Activated CD8-positive, alpha-beta T cell treated with anti-CD3 and anti-CD28 coated beads, Interleukin-2, amount 10 ng/mL, durations not matched to agents 7 days and 5 days (primary cell): ENCODE results near the gene AADACL4. TPM values are rescaled to one million over a fixed set of nuclear protein-coding genes. Genes with fewer than 3 reads are reported as not detected.
A peak's percentile ranks its signal among the peaks of the same experiment; 100 is the strongest.
"Not testable (repeated sequence)": the region's sequence is repeated elsewhere in the genome, so short reads cannot be mapped to it uniquely, and the experiment has no call there.

Experiments used
- ATAC-seq: fragments of 150-1000 bp; cut with Tn5 transposase; one replicate; pipeline ENCODE4 v1.10.0; 2021; ENCODE audit warnings: moderate library complexity
- CTCF ChIA-PET: fragments of 350-600 bp; sonication (Branson Sonifier 250); formaldehyde crosslinking; loops from one replicate; lab custom pipeline; 2021; ENCODE audit warnings: antibody characterized with exemption; lab: Charles Lee
- POLR2A ChIA-PET: fragments of 350-600 bp; sonication (Branson Sonifier 250); formaldehyde crosslinking; loops from one replicate; lab custom pipeline; 2021; ENCODE audit warnings: antibody characterized with exemption; lab: Charles Lee
- DNase-seq: peaks from one replicate; pipeline ENCODE4 v3.0.0-alpha.2; 2020
- H3K27ac Mint-ChIP-seq: one replicate; pipeline ENCODE4 v1.8.0; 2021; ENCODE audit warnings: mild to moderate bottlenecking, mixed read lengths
- H3K27me3 Mint-ChIP-seq: one replicate; pipeline ENCODE4 v1.8.0; 2021; ENCODE audit warnings: low read depth, mixed read lengths
- H3K36me3 Mint-ChIP-seq: one replicate; pipeline ENCODE4 v1.8.0; 2021; ENCODE audit warnings: low read depth, mixed read lengths
- H3K4me1 Mint-ChIP-seq: one replicate; pipeline ENCODE4 v1.8.0; 2021; ENCODE audit warnings: low read depth, mixed read lengths
- H3K4me3 Mint-ChIP-seq: one replicate; pipeline ENCODE4 v1.8.0; 2021; ENCODE audit warnings: mild to moderate bottlenecking, mixed read lengths
- H3K9me3 Mint-ChIP-seq: one replicate; pipeline ENCODE4 v1.8.0; 2022; ENCODE audit warnings: mixed read lengths; ENCODE audit not compliant: insufficient read depth
- total RNA-seq, 2 experiments: library from RNA; stranded (reverse); gene quantifications; one replicate each; pipeline ENCODE4 v1.2.3, GENCODE V29; 2021

AADACL4 gene
- total RNA-seq, 2 experiments from 2014 or later = not detected

DNA sequence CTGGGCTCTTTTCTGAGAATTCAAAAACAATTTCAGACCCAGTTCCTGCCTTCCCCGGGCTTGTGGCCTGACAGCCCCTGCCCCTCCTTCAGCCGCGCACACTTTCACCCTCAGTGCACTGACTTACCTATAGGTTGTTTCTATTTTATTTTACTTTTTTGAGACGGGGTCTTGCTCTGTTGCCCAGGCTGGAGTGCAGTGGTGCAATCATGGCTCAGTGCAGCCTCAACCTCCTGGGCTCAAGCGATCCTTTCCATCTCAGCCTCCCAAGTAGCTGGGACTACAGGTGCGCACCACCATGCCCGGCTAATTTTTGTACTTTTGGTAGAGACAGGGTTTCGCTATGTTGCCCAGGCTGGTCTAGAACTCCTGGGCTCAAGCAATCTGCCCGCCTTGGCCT is 1.5 kb downstream of the AADACL4 start:
- H3K36me3 Mint-ChIP-seq, ATAC-seq, H3K27ac Mint-ChIP-seq, CTCF ChIA-PET, POLR2A ChIA-PET, H3K27me3 Mint-ChIP-seq, H3K4me3 Mint-ChIP-seq, DNase-seq, H3K4me1 Mint-ChIP-seq: not testable (repeated sequence)
- peaks cover 13% of the 10 kb centered on the region for H3K9me3 Mint-ChIP-seq

DNA sequence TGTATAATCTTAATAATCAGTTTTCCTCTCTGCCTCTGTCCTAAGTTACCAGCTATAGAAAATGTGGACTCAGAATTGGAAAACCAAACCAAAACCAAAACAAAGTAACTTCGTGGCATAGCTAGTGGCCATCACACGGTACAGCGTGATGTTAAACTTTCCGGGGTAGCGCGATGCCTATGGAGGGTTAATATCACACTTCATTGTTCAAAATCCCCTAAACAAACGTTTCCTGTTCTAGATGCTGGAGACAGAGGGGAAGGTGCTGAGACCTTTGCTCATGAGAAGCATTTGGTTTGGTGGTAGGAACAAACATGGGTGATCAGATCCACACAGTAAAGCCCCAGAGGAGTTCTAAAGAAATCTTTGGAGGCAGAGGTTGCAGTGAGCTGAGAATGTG is 4.9 kb downstream of the AADACL4 start:
- Mint-ChIP-seq H3K4me1 (no peaks in the 10 kb centered on the region), H3K27ac (no peak overlapping the region), H3K9me3 (no peaks in the 10 kb centered on the region), H3K27me3 (peaks cover 5% of the 10 kb centered on the region), H3K36me3 (no peaks in the 10 kb centered on the region), H3K4me3 (no peak overlapping the region)
- ChIA-PET POLR2A (no interaction called here), CTCF (interaction anchor here (0.9 to 3.4 kb wide), 3 partner anchors 10 to 373 kb away, joined by 4 to 23 read pairs (median 8); no protein-coding TSS in a partner anchor)
- ATAC-seq (no peak), DNase-seq (no peak)

DNA sequence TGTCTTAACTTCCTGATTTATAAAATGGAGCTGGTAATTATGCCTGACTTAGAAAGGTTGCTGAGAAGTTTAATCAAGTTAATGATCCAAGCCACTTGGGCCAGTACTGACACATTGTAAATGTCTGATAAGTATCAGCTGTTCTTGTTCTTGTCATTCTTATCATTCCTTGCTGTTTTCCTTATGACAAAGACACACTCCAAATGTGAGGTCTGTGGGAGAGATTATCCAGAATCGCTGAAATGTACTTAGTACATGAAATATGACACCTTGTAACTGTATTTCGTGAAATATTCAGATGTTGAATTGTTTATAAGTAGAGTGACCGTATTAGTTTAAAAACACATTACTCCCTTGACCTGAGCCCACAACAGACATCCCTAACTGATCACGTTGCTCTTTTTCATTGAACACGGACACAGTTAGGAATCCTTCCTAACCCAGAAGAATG is 6.1 kb downstream of the AADACL4 start:
- no peaks in the 10 kb centered on the region for H3K9me3 Mint-ChIP-seq
- no peak overlapping the region for H3K27ac Mint-ChIP-seq
- no peaks in the 10 kb centered on the region for H3K36me3 Mint-ChIP-seq
- POLR2A ChIA-PET = no interaction called here
- CTCF ChIA-PET = interaction anchor here (1.7 to 3.4 kb wide), 2 partner anchors 8 to 374 kb away, joined by 8 to 23 read pairs; no protein-coding TSS in a partner anchor
- no peak overlapping the region for H3K4me3 Mint-ChIP-seq
- H3K4me1 Mint-ChIP-seq = no peaks in the 10 kb centered on the region
- DNase-seq (no peak), ATAC-seq (no peak)
- H3K27me3 Mint-ChIP-seq = peaks cover 2% of the 10 kb centered on the region

DNA sequence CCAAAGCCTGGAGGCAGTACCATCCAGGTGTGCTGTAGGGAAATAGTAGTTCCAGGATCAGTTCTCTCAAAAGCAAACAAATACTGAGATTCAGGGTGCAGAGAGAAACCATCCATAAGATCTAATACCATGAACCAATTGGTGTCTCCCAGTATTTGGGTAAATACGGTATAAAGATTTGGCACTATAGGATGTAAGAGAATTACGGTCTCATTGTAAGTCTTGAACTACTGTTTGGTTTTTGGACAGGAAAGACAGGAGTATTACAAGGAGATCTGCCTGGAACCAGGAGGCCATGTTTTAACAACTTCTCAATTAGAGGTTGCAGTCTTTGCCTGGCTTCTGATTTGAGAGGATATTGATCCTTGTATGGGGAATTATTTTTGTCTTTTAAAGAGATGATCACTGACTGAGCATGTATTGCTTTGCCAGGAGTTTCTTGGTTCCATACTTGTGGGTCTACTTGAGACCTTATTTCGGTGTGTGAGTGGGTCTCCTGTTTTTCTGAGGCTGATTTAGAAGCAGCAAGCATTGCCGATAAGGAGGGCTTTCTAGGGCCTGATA is 10.2 kb downstream of the AADACL4 start:
- Mint-ChIP-seq H3K4me3 (no peak overlapping the region), H3K4me1 (peaks cover 11% of the 10 kb centered on the region), H3K9me3 (no peaks in the 10 kb centered on the region), H3K27ac (no peak overlapping the region), H3K36me3 (no peaks in the 10 kb centered on the region), H3K27me3 (peaks cover 7% of the 10 kb centered on the region)
- ATAC-seq = no peak
- CTCF ChIA-PET = no interaction called here
- POLR2A ChIA-PET = no interaction called here
- no peak for DNase-seq

DNA sequence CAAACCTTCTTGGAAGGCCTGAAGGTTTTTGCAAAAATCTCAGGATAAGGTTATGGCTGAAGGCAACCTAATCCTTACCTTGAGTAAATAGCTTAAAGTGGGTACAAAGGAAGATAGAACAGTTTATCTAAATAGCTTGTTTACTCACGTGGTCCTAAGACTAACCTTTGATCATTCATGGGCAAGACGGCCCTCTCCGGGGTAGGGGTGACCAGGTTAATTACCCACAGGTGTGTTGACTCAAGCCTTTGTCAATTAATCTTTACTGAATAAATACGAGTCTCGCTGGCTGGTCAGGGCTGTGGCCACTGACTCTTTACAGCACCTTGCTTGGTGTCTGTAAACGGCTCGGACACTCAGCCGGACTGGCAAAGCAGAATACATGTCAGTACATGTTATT is 10.8 kb downstream of the AADACL4 start:
- Mint-ChIP-seq H3K9me3 (no peaks in the 10 kb centered on the region), H3K4me3 (no peak overlapping the region), H3K27ac (no peak overlapping the region), H3K36me3 (no peaks in the 10 kb centered on the region), H3K4me1 (peaks cover 12% of the 10 kb centered on the region), H3K27me3 (peaks cover 7% of the 10 kb centered on the region)
- ATAC-seq = no peak
- DNase-seq = no peak
- CTCF ChIA-PET = interaction anchor here (0.8 to 7.7 kb wide), 3 partner anchors 36 to 379 kb away, joined by 3 to 121 read pairs (median 3); no protein-coding TSS in a partner anchor
- POLR2A ChIA-PET = interaction anchor here (0.6 kb wide), 1 partner anchor 535 kb away, joined by 3 read pairs; no protein-coding TSS in a partner anchor

DNA sequence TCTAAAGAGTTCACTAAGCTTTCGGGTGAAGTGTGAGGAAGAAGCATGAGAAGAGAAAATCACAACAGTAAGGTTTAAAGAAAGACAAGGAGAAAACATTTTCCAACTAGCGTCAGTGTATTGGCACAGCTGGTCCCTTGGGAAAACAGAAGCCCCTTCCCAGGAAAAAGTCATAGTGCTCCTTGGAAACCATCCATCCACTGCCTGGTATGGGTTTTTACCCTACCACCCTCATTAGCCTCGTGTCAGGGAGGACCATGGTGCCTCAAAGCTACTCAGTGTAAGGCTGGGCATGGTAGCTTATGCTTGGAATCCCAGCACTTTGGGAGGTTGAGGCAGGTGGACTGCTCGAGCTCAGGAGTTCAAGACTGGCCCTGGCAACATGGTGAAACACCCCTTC is 12.7 kb downstream of the AADACL4 start:
- ChIA-PET POLR2A (no interaction called here), CTCF (interaction anchor here (5.6 to 7.7 kb wide), 2 partner anchors 344 to 381 kb away, joined by 89 to 121 read pairs; no protein-coding TSS in a partner anchor)
- peaks cover 5% of the 10 kb centered on the region for H3K27me3 Mint-ChIP-seq
- no peak for DNase-seq
- H3K4me1 Mint-ChIP-seq = peaks cover 12% of the 10 kb centered on the region
- H3K4me3 Mint-ChIP-seq = no peak overlapping the region
- no peak overlapping the region for H3K27ac Mint-ChIP-seq
- no peaks in the 10 kb centered on the region for H3K9me3 Mint-ChIP-seq
- no peak for ATAC-seq
- H3K36me3 Mint-ChIP-seq = no peaks in the 10 kb centered on the region

DNA sequence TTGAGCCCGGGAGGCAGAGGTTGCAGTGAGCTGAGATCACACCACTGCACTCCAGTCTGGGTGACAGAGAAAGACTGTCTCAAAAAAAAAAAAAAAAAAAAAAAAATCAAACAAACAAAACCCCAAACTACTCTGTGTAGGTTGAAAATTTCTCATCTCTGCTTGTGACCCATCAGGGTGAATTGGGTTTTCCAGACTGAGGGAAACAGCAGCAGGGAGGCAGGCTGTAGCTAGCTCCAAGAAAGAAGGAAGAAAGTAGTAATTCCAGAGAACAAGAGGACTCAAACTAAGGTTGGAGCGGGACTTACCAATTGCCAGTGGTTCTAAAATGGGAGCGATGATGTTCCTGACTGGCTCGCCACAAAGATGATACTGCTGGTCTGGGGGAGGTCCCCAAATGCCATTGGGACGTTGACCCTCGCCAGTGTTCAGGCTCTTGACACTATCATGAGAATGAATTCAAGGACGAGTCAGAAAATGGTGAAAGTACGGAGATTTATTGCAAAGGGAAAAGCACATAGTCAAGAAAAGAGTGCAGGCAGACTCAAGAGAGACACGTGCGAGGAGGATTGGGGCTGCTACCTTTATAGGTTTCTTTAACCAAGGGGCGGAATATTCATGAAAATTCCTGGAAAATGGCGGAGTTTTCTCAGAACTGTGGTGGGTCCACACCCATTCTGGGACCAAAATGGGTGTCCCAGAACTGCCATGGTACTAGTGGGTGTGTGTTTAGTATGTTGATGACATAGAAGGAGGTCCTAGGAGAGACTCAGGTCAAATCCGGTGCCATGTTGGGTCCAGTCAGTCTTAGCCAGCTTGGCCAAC is 13.4 kb downstream of the AADACL4 start:
- no peaks in the 10 kb centered on the region for H3K36me3 Mint-ChIP-seq
- ChIA-PET CTCF (interaction anchor here (1.9 to 7.7 kb wide), 11 partner anchors 8 to 533 kb away, joined by 6 to 121 read pairs (median 15); partner anchors contain the start of genes AADACL4 and DHRS3), POLR2A (interaction anchor here (0.7 kb wide), 1 partner anchor 221 kb away, joined by 3 read pairs; no protein-coding TSS in a partner anchor)
- no peaks in the 10 kb centered on the region for H3K9me3 Mint-ChIP-seq
- peaks cover 12% of the 10 kb centered on the region for H3K4me1 Mint-ChIP-seq
- DNase-seq (no peak), ATAC-seq (no peak)
- no peak overlapping the region for H3K27ac Mint-ChIP-seq
- H3K4me3 Mint-ChIP-seq = no peak overlapping the region
- peaks cover 7% of the 10 kb centered on the region for H3K27me3 Mint-ChIP-seq

DNA sequence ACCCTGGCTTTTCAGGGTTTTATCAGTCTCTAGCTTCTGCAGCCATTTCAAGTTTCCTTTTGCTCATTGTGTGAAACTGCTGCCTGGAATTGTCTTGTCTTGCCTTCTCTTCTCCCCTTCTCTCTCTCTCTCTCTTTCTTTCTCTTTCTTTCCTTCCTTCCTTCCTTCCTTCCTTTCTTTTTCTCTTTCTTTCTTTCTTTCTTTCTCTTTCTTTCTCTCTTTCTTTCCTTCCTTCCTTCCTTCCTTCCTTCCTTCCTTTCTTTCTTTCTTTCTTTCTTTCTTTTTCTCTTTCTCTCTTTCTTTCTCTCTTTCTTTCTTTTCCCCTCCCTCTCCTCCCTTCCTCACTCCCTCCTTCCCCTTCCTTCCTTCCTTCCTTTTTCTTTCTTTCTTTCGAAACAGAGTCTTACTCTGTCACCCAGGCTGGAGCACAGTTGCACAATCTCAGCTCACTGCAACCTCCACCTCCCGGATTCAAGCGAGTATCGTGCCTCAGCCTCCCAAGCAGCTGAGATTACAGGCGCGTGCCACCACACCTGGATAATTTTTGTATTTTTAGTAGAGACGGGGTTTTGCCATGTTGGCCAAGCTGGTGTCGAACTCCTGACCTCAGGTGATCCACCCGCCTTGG is 14.1 kb downstream of the AADACL4 start:
- ChIA-PET CTCF (interaction anchor here (0.6 to 7.7 kb wide), 32 partner anchors 9 to 639 kb away, joined by 3 to 121 read pairs (median 6); partner anchors contain the start of genes AADACL4, DHRS3 and MIIP), POLR2A (interaction anchor here (1.3 kb wide), 1 partner anchor 344 kb away, joined by 3 read pairs; no protein-coding TSS in a partner anchor)
- peaks cover 12% of the 10 kb centered on the region for H3K4me1 Mint-ChIP-seq
- H3K27me3 Mint-ChIP-seq, H3K4me3 Mint-ChIP-seq, H3K36me3 Mint-ChIP-seq, H3K27ac Mint-ChIP-seq, DNase-seq, H3K9me3 Mint-ChIP-seq, ATAC-seq: not testable (repeated sequence)

DNA sequence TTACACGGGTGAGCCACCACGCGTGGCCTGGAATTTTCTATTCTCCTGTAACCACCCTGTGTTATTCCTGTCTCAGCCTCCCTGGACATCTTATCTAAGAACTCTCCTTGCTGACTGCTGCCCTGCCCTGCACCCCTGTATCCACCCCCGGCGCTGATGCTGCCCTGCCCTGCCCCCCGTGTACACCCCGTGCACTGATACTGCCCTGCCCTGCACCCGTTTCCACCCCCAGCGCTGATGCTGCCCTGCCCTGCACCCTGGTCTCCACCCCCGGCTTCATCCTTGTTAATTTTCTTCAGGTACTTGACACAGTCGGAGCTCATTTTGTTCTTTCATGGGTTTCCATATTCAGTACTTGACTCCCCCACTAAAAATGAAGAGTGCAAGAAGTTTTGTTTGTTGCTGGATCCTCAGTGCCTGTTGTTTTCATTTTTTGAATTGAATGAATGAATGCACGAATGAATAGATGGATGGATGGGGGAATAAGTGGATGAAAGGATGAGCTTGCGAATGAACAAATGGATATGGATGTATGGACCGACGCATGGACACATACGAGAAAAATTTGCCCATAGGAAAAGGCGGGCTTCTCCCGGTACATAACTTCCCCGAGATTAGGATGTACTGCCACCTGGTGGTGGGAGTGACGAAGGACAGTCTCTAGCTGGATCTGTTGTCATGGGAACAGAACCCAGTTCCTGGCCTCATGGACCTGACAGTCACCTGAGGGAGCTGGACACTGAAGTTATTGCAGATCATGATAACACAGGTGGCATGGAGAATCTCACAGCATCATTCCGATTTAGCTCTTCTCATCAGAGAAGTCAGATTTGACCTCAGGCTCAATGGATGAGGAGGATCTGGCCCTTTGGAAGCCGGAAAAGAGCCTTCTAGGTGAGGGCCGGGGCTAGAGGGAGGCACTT is 14.9 kb downstream of the AADACL4 start:
- ChIA-PET CTCF (interaction anchor here (0.6 to 7.7 kb wide), 47 partner anchors 10 to 640 kb away, joined by 3 to 121 read pairs (median 5); partner anchors contain the start of genes AADACL4, DHRS3 and MIIP), POLR2A (interaction anchor here (1.3 kb wide), 1 partner anchor 345 kb away, joined by 3 read pairs; no protein-coding TSS in a partner anchor)
- peak; percentile 78 for DNase-seq
- no peaks in the 10 kb centered on the region for H3K9me3 Mint-ChIP-seq
- peaks cover 10% of the 10 kb centered on the region for H3K27me3 Mint-ChIP-seq
- peak overlapping the region; percentile 47 for H3K4me3 Mint-ChIP-seq
- peaks cover 12% of the 10 kb centered on the region for H3K4me1 Mint-ChIP-seq
- ATAC-seq = peak; percentile 81
- H3K36me3 Mint-ChIP-seq = no peaks in the 10 kb centered on the region
- H3K27ac Mint-ChIP-seq = peak overlapping the region; percentile 0

DNA sequence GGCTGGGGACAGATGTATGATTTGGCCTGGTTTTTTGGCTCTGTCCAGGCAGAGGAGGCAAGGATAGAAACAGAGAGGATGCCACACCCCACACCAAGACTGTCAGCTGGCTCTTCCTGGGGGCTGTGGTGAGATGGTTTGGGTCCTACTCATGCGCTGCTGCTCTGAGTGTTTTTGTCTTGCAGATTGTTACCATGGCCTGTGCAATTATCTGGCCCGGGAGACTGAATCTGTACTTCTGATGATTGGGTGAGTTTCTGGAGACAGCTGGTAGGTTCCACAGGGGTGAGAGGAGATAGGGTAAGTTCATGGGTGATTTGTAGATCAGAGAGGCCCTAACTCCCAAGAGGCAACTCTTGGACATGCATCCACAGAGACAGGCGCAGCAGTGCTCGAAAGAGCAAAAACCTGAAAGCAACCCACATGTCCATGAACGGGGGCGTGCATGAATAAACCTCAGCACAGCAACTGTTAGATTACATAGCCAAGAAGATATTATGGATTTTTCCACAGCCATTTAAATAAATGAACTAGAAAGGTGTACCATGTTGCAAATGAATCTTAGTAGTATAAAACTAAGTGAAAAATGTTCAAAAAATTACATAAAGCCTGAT is 17.8 kb downstream of the AADACL4 start:
- ATAC-seq (no peak), DNase-seq (no peak)
- no peaks in the 10 kb centered on the region for H3K36me3 Mint-ChIP-seq
- ChIA-PET CTCF (interaction anchor here (7.7 kb wide), 1 partner anchor 386 kb away, joined by 121 read pairs; no protein-coding TSS in a partner anchor), POLR2A (no interaction called here)
- no peak overlapping the region for H3K4me3 Mint-ChIP-seq
- peaks cover 12% of the 10 kb centered on the region for H3K4me1 Mint-ChIP-seq
- peaks cover 8% of the 10 kb centered on the region for H3K27me3 Mint-ChIP-seq
- no peaks in the 10 kb centered on the region for H3K9me3 Mint-ChIP-seq
- H3K27ac Mint-ChIP-seq = peak overlapping the region; percentile 4
